HG03139 (cell line): ENCODE data around the gene ADA.

ENCODE experiments used
- ATAC-seq: cut with Tn5 transposase; IDR thresholded peaks from one replicate; pipeline ENCODE4 v1.9.1; 2021; ENCODE audit not compliant: unreplicated experiment

Gene ADA

DNA sequence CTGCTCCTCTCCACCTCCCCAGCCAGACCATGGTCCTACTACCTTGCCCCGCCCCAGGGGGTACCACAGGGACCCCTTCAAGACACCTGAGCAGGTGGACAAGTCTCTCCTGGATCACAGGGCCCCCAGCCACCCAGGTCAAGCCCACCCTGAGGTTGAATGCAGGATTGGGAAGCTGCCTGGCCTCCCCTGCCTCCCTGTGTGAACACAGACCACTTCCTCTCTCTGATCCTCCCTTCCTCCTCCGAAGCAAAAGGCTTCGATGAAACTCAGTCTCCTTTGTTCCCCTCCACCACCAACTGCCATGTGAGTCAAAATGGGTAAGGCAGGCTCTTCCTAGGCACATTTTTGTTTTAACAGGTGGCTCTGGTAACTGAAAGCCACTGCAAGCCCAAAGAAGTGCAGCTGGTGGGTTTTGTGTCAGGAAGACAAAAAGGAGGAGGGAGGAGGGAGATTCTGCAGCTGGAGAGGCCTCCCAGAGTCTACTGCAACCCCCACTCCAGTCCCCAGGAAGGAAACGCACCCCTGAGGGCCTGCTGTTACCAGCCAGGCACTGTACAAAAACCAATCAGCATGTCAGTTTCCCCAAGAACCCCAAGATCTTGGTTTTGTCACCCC, 5.4 kb downstream of the ADA start:
- no peak for ATAC-seq

DNA sequence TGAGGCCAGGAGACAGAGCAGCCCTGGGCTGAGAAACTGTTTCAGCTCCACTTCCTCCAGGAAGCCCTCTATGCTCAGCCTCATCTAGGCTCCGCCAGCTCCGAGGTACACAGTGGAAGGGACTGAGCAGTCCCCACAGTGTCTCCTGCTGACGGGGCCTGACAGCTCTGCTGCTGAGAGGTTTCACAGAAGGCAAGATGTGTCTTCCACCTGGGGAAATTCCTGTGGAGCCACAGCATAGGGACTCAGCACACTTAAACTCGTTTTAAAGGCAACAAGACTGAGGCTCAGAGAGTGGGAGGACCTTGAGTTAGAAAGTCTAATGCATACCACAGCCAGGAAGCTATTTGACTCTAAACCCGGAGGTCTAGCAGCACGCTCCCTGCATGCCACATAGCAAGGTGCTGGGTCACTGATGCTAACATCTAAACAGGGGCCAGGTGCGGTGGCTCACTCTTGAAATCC, 6.8 kb downstream of the ADA start:
- ATAC-seq, result no peak

DNA sequence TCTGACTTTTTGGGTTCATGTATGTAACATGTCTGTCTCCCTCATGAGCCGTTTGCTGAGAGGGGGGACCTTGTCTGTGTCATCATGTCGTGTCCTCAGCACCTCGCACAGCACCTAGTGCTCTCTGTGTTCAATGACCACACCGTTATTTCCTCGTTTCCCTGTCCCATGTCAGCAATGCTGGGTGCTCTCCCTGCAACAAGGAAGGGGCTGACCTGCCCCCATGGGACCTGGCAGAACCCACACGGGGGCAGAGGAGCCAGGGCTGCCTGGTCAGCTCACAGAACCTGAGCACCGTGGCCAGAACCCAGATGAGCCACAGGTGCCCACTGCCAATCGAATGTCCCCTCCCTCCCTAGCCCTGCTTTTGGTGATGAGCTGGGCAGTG, 7.3 kb downstream of the ADA start:
- ATAC-seq, result no peak

DNA sequence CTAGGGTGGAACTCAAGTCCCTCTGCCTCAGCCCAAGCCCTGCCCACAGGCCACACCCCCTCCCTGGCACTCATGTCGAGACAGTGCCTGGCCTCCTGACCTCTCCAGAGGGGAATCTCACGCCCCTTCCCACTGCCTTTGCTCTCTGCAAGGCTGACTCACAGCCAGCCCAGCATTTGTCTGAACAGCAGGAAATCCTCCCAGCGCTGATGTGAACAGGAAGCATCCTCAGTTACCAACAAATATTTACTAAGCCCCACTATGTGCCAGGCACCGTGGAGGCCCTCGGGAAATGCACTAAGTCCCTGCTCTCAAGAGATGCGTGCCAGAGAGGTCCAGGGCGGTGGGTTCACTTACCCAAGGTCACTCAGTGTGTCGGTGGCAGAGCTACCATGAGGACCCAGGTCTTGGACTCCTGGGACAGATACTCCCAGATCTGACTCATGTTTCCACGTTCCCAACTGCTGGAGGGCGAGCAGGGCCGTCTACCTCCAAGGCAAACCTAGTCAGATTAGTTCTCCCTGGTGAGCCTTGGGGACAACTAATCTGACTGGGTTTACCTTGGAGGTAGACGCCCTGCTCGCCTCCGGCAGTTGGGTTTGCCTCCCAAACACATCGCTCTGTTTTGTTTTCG, 7.8 kb downstream of the ADA start:
- no peak for ATAC-seq

DNA sequence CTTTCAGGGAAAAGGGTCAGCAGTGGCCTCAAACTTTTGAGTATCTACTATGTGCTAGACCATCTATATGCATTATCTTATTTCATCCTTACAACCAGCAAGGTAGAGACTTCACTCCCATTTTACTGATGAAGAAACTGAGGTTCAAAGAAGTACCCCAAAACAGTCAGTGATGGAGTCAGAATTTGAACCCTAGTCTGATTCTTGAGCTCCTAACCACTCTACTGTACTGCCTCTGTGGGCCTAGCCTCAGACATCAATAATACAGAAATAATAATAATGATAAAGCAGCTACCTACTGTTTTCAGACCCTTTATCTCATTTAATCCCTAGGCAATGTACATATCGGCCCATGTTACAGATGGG, 8.4 kb downstream of the ADA start:
- ATAC-seq, result no peak

DNA sequence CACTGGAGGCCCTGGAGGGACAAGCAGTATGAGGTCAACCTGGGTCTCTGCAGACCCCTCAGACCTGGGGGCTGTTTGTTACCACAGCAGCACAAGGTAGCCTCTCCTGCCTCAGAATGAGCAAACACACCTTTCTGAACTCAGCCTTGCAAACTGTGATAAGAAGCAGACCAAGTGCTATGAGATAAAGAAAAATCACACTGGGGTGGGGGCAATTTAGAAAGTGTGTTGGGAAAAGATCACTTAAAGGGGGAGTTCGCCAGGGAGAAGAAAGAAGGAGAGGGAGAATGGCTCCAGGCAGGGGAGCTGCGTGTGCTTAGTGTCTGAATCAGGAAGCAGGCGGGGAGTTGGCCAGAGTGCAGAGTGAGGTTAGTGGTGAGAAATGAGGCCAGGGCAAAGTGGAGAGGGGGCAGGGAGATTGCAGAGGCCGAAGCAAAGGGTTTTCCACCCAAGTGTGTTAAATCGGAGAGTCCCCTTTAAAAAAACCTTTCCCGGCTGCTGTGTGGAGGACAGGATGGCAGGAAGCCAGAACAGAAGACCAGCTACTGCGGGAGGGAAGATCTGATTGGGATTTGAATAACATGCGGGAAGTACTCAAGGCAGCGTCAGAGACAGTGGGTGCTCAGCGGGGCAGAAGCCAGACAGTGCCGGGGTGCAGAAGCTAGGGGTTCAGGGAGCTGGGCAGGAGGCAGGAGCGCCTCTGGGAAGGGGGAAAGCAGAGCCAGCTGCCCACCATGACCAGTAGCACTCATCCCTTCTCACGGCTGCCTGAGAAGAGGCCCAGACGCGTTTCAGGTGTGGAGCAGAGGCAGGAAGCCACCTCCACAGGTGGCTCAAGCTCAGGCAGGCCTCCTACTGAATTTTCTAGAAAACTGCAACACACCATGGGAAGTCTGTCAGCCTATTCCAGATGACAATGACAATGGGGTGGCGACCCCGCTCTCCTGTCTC, 9.0 kb downstream of the ADA start:
- peak; percentile 30 for ATAC-seq

DNA sequence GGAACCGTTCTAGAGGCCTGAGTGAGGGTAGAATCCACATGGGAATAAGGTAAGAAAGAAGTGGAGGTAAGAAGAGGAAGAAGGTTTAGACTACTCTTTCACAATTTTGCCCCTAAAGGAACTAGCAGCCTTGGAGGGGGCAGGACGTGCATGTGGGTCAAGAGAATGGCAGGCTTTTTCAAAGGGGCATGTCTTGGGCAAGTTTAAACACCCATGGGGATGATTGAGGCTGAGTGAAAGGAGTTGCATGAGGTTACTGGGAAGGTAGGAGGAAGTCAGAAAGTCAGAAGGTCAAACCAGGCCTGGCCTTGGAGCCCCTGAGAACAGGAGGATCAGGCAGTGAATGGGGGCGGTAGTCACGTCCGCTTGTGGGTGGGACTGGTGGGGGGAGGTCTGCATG, 10.2 kb downstream of the ADA start:
- ATAC-seq, result no peak

DNA sequence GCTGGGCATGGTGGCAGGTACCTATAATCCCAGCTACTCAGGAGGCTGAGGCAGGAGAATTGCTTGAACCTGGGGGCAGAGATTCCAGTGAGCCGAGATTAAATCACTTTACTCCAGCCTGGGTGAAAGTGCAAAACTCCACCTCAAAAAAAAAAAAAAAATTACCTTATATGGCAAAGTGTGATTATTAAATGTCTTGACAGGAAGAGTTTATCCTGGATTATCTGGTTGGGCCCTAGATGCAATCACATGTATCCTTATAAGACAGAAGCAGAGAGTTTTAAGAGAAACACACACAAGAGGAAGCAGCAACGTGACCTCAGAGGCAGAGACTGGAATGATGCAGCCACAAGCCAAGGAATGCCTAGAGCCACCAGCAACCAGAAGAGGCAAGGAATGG, 11.0 kb downstream of the ADA start:
- no peak for ATAC-seq

DNA sequence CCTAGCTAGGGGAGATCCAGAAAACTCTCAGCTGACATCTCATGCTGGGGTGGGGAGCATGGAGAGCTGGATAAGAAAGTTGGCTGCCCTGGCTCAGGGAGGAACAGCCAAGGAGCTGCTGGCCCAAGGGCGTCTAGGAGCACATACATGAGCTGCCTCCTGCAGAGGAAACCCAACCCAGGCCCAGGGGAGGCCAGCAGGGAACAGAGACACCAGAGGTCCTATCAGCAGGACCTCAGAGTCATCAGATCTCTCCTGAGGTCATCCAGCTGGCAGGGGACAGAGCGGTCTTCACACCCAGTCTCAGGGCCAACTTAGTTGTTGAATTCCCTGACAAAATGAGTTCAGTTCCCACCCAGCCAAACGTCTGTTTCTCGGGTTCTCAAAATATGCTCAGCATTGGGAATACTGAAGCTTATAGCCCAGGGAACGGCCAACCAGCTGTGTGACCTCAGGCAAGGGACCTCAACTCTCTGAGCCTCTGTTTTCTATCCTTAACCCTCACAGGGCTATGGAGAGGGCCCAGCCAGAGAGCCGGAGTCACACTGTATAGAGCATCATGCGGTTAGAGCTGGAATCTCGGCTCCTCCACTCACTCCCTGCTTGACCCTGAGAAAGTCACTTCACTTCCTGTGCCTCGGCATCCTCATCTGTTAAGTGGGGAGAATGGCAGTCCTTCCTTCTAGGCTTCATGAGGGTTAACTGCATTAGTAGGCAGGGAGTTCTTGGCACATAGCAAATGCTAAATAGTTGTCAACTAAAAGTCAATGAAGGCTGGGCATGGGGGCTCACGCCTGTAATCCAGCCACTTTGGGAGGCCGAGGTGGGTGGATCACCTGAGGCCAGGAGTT, 13.8 kb downstream of the ADA start:
- no peak for ATAC-seq

DNA sequence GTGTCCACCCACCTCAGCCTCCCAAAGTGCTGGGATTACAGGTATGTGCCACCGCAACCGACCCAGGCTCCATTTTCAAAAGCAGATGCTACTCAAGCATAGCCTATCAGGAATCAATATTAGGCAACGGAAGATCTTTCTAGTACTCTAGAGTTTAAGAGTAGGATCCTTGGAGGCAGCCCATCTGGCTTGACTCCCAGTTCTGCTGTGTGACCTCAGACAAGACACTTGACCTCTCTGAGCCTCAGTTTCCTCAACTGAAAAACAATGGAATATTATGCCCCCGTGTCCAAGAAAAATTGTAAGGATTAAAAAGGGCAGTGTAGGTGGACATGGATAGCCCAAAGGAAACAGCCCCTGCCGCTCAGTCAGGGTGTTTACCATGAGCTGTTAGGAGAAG, 14.5 kb downstream of the ADA start:
- ATAC-seq, result no peak

DNA sequence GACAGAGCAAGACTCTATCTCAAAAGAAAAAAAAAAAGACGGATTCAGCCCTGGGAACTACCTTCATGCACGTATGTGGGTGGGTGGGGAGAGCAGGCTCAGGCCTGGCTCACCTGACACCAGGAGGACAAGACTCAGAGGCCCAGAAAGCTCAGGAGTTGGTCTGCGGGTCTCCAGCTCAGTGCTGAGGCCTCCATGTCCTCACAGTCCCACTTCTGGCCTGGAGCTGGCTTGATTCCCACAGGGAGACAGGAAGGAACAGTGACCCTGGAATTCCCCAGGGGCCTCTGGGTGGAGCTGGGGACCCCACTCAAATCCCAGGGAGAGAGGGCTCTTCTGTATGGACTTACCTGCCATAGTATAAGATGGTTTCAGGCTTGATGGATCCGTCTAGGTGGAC, 15.6 kb downstream of the ADA start:
- ATAC-seq, result no peak

DNA sequence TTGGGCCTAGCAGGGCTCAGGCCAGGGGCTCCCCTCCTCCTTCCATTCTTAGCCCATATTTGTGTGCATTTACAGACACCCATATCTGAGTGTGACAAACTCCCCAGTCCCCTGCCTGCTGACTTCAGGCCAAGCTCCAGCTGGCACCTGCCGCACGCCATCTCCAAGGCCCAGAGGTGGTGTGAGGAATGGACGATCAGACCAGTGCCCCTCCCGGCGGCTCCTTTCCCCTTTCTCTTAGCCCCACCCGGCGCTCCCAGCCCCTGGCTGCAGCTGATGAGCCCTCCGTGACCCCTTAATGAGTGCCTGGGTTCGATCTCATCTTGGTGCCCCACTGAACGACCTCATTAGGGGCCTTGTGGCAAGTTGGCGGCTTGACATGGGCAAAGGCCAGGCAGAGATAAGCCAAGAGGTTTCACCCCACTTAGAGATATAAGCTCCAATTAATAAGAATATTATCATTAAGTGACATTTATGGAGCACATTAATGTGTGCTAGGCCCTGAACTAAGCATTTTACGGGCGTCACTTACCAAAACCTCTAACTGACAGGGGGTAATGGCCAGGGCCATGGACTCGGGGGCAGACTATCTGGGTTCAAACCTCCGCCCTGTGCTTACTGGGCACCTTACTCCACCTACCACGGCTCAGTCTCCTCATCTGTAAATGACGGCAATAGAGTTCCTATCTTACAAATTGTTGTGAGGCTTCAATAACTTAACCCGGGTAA, 17.5 kb downstream of the ADA start:
- ATAC-seq, result no peak

DNA sequence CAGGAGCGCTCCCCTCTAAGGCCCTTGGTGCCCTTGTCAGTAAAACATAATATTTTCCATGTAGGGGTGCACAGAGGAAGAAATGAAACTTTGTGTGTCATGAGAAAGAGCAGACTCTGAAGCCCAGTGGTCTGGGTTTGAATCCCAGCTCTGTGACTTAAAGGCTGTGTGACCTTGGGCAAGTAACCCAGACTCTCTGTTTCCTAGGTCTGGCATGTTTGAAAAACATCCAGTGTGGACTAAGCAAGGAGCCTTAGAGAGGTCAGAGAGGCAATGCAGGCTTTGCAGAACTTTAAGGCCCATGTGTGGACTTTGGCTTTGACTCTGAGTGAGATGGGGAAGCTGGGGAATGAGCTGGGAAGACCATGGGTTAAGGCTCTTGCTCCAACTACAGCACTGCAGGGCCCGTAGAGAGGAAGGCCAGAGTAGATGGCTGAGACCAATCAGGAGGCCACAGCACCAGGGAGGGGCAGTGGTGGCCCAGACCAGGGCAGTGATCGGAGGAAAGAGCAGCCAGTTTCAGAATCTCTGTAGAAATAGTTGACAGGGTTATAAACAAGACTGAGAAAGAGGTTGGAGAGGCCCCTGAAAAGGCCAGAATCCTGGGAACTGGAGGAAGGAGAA, 18.2 kb downstream of the ADA start:
- ATAC-seq, result no peak

DNA sequence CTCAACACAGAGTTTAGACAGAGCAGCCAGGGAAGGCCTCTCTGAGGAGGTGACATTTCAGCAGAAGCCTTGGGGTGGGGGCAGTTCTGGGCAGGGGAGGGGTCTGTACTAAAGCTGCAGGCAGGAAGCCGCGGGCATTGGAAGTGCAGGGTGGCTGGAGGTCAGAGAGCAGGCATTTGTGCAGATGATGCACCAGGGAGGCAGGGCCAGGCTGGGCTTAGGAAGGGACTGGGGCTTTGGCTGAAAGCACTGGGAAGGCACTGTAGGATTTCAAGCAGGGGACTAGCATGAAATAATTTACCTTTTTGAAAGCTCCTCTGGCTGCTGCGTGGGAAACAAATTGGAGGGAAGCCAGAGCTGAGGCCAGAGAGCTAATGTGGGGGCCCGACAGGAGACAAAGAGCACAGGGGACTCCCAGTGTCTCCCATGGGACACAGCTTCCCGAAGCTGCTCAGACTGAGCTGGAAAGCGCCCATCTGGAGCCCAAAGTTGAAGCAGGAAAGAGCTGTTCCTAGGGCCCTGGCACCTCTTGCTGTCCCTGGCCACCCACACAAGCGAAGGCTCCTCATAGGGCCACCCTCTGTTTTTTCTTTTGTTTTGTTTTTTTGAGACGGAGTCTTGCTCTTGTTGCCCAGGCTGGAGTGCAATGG, 19.3 kb downstream of the ADA start:
- ATAC-seq, result no peak

DNA sequence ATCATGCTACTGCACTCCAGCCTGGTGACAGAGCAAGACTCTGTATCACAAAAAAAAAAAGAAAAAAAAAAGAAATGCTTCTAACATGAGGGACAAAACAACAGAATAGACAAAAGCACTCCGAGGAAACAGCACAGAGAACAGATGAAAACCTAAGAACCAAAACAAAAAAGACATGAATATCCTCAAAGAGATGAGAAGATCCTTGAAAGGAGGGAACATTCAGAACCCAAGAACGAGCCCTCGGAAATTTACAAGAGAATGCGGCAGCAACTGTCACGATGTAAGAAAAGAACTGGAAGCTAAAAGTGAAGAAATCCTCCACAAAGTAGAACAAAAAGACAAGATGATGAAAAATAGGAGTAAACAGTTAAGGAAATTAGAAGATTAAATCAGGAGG, 21.2 kb downstream of the ADA start:
- no peak for ATAC-seq

DNA sequence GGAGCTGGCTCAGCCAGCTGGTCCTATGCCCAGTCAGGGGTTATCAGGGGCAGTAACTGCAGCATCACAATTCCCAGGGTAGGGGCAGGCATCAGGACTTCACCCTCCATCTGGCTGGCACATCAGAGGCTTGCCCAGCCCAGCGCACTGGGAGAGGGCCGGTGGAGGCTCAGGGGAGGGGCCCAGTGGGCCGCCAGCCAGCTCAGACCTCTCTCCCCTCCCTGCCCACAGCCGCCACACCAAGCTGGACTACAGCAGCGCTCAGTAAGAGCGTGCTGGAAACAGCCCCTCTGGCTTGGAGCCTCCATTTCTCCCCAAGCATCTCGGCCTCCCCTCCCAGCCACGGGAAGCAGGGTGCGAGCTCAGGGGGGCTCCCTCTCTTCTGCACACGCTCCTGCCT, 22.0 kb downstream of the ADA start:
- no peak for ATAC-seq

DNA sequence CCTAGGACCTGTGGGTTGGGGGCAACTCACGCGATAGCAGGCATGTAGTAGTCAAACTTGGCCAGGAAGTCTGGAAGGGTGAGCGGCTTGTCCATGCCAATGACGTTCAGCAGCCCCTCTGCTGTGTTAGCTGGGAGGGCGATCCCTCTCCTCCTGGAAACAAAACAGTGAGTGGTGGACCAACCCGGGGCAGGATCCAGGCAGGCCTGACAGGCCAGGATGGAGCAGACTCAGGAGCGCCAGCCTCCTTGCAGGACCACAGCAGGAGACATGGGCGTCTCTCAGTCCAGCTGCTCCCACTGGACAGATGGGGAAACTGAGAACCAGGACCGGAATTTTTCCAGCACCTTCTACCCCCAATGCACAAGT, 22.5 kb downstream of the ADA start:
- no peak for ATAC-seq

DNA sequence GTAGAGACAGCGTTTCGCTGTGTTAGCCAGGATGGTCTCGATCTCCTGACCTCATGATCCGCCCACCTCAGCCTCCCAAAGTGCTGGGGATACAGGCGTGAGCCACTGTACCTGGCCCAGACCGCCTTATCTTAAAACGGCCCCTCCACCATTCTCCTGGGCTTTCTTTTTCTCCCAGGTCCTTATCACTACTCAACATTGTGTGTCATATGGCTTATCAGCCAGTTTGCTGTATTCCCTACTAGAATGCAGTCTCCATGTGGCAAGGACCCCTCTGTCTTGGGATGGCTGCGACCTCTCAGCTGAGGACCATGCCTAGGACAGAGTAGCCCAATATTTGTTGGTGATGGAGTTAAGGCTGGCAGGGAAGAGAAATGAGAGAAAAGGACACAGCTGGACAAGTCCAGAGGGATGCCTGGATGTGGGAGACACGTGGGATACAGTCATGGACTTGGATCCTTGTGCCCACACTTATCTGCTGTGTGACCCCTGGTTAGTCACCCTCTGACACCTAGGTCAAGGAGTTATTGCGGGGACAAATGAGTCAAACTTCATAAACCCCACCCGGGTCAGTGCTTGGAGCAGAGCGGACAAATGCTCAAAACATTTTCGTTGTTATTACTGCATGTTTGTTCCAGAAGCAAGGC, 24.0 kb downstream of the ADA start:
- ATAC-seq, result no peak

DNA sequence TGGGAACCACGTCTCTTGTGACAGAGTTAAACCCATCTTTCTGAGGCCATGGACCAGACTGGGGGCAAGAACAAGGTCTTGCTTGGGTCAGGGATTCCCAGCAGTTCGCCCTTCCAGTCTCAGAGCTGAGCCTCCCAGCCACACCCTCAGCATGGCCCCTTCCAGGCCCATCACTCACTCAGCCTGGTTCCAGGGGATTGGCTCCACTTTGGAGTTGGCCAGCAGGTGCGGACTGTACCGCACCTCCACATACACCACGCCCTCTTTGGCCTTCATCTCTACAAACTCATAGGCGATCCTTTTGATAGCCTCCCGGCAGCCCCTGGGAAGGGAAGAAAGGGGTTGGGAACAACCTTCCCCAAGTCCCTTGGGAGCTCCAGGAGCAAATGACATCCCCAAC, 25.2 kb downstream of the ADA start:
- no peak for ATAC-seq
